ENCODE measurements around the gene CXCL11. TPM values are rescaled to one million over a fixed set of nuclear protein-coding genes. Genes with fewer than 3 reads are reported as not detected.
"Not testable (repeated sequence)": the region's sequence is repeated elsewhere in the genome, so short reads cannot be mapped to it uniquely, and the experiment has no call there.

CXCL11 gene
- total RNA-seq, 2 experiments from 2014 or later, result 0.30 to 0.60 TPM

- Mint-ChIP-seq H3K4me3 (no peak overlapping the region), H3K27me3 (peaks cover 27% of the 10 kb centered on the region), H3K4me1 (peaks cover 43% of the 10 kb centered on the region), H3K27ac (no peak overlapping the region), H3K9me3 (no peaks in the 10 kb centered on the region), H3K36me3 (no peaks in the 10 kb centered on the region)
- no peak for DNase-seq
These were observed 19.6 kb upstream of the CXCL11 start for GRCh38 chr4:76055421-76055820.

DNA sequence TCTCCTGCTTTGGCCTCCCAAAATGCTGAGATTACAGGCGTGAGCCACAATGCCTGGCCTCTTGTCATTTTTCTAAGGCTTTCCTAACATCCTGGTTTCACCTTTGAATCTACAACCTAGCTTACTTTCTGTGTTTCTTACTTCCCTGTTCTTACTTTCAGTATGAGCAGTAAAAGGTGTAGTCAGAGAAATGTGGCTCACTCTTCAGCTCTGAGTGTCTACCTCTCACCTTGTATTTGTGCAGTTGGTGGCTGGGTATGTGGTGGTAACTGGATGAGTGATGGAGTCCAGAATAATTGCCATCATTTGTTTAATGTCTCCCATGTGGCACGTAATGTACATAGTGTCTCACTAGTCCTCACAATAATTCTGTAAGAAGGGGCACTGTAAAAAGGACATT is 19.1 kb upstream of the CXCL11 start:
- DNase-seq, result peak; percentile 17
- Mint-ChIP-seq H3K4me3 (no peak overlapping the region), H3K4me1 (peaks cover 39% of the 10 kb centered on the region), H3K9me3 (no peaks in the 10 kb centered on the region), H3K27me3 (peaks cover 27% of the 10 kb centered on the region), H3K27ac (no peak overlapping the region), H3K36me3 (no peaks in the 10 kb centered on the region)

DNA sequence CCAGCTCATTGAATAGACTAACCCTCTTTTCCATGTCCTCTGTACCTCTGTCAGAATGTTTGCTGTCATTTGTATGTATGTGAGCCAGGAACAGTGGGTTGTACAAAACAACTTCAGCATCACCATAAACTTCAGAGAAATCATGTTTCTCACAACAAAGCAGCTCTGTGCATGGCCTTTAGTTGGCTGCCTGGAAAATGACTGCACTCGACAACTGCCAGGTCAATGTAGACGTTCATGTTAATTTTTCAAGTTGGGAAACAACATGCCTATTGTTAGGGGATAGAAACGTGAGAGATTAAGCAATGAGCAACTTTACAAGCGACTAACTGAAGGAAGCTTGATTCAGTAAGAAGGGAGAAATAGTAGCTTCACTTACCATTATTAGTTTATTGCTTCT is 17.9 kb upstream of the CXCL11 start:
- H3K9me3 Mint-ChIP-seq, result no peaks in the 10 kb centered on the region
- no peak for DNase-seq
- peaks cover 27% of the 10 kb centered on the region for H3K27me3 Mint-ChIP-seq
- H3K4me1 Mint-ChIP-seq, result peaks cover 28% of the 10 kb centered on the region
- H3K27ac Mint-ChIP-seq, result no peak overlapping the region
- no peak overlapping the region for H3K4me3 Mint-ChIP-seq
- H3K36me3 Mint-ChIP-seq, result no peaks in the 10 kb centered on the region

DNA sequence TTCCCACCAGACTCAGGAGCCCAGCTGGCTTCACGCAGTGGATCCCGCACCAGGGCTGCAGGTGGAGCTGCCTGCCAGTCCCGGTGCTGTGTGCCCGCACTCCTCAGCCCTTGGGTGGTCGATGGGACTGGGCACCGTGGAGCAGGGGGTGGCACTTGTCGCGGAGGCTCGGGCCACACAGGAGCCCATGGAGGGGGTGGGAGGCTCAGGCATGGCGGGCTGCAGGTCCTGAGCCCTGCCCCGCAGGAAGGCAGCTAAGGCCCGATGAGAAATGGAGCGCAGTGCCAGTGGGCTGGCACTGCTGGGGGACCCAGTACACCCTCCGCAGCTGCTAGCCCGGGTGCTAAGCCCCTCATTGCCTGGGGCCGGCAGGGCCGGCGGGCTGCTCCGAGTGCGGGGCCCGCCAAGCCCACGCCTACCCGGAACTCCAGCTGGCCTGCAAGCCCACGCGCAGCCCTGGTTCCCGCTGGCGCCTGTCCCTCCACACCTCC is 14.7 kb upstream of the CXCL11 start:
- not testable (repeated sequence) for H3K4me3 Mint-ChIP-seq, H3K36me3 Mint-ChIP-seq, H3K27ac Mint-ChIP-seq, H3K4me1 Mint-ChIP-seq, DNase-seq, H3K9me3 Mint-ChIP-seq
- H3K27me3 Mint-ChIP-seq, result peaks cover 15% of the 10 kb centered on the region

DNA sequence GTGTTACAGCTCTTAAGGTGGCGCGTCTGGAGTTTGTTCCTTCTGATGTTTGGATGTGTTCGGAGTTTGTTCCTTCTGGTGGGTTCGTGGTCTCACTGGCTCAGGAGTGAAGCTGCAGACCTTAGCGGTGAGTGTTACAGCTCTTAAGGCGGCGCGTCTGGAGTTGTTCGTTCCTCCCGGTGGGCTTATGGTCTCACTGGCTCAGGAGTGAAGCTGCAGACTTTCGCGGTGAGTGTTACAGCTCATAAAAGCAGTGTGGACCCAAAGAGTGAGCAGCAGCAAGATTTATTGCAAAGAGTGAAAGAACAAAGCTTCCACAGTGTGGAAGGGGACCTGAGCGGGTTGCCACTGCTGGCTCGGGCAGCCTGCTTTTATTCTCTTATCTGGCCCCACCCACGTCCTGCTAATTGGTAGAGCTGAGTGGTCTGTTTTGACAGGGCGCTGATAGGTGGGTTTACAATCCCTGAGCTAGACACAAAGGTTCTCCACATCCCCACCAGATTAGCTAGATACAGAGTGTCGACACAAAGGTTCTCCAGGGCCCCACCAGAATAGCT is 14.1 kb upstream of the CXCL11 start:
- H3K36me3 Mint-ChIP-seq, H3K4me1 Mint-ChIP-seq, H3K4me3 Mint-ChIP-seq, H3K27me3 Mint-ChIP-seq, DNase-seq, H3K27ac Mint-ChIP-seq, H3K9me3 Mint-ChIP-seq: not testable (repeated sequence)

DNA sequence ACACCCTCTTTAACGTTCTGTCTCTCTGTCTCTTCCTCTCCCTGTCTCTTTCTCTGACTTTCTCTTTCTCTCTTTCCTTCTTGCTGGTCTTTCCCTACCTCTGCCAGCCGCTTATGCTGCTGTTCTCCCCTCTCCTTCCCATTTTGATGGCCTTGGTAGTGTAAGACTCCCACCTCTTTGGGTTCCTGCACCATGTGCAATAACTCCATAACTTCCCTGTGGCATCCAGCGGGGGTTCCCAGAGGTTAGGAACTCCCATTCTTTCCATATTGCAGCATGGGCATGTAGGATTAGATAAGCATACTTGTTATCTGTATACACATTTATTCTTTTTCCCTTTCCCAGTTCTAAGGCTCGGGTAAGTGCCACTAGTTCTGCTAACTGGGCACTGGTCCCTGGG is 8.8 kb upstream of the CXCL11 start:
- H3K9me3 Mint-ChIP-seq, H3K27ac Mint-ChIP-seq, H3K4me3 Mint-ChIP-seq, H3K36me3 Mint-ChIP-seq, DNase-seq: not testable (repeated sequence)
- peaks cover 19% of the 10 kb centered on the region for H3K4me1 Mint-ChIP-seq
- peaks cover 13% of the 10 kb centered on the region for H3K27me3 Mint-ChIP-seq

DNA sequence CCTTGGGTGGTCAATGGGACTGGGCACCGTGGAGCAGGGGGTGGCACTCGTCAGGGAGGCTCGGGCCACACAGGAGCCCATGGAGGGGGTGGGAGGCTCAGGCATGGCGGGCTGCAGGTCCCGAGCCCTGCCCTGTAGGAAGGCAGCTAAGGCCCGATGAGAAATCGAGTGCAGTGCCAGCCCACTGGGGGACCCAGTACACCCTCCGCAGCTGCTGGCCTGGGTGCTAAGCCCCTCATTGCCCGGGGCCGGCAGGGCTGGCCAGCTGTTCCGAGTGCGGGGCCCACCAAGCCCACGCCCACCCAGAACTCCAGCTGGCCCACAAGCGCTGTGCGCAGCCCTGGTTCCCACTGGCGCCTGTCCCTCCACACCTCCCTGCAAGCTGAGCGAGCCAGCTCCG is 7.4 kb upstream of the CXCL11 start:
- DNase-seq, H3K36me3 Mint-ChIP-seq, H3K4me3 Mint-ChIP-seq, H3K27ac Mint-ChIP-seq, H3K9me3 Mint-ChIP-seq: not testable (repeated sequence)
- peaks cover 13% of the 10 kb centered on the region for H3K27me3 Mint-ChIP-seq
- peaks cover 19% of the 10 kb centered on the region for H3K4me1 Mint-ChIP-seq

- H3K4me3 Mint-ChIP-seq, H3K9me3 Mint-ChIP-seq, H3K27me3 Mint-ChIP-seq, H3K36me3 Mint-ChIP-seq, DNase-seq: not testable (repeated sequence)
- Mint-ChIP-seq H3K4me1 (peaks cover 19% of the 10 kb centered on the region), H3K27ac (peak overlapping the region; percentile 85)
These were observed 6.5 kb upstream of the CXCL11 start for GRCh38 chr4:76042241-76042998.

DNA sequence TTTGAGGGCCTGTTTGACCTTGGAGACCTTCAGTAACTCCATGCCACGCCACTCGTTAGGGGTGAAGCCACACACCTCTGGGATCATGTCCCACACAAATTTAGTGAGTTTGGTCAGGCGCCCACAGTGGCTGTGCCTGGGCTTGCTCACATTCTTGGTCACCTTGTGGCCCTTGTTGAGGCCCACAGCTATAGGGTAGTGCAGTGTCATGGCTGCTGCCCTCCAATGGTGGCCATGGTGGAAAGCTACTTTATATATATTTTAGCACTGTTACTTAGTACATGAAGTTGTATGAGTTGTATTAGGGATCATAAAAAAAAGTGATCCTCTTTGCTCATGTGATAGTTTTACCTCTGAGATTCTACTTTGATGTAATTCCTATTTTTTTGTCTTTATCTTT is 985 bp upstream of the CXCL11 start:
- no peaks in the 10 kb centered on the region for H3K9me3 Mint-ChIP-seq
- H3K4me3 Mint-ChIP-seq, result no peak overlapping the region
- H3K27ac Mint-ChIP-seq, result no peak overlapping the region
- peaks cover 12% of the 10 kb centered on the region for H3K27me3 Mint-ChIP-seq
- no peak for DNase-seq
- H3K4me1 Mint-ChIP-seq, result peaks cover 23% of the 10 kb centered on the region
- H3K36me3 Mint-ChIP-seq, result no peaks in the 10 kb centered on the region

DNA sequence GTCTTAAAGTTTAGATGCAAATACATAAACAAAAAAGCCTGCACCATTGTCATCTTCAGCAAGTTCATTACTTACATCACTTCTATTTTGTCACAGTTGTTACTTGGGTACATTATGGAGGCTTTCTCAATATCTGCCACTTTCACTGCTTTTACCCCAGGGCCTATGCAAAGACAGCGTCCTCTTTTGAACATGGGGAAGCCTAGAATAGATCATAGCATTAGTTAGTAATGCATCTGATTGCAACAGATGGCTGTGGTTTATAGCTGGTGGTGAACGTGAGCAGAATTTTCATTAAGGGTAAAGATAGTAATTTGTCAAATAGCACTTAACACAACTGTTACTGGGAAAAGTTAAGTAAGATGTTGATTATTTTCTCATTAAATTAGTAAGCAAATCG is 729 bp downstream of the CXCL11 start:
- DNase-seq, result no peak
- no peaks in the 10 kb centered on the region for H3K9me3 Mint-ChIP-seq
- no peaks in the 10 kb centered on the region for H3K36me3 Mint-ChIP-seq
- no peak overlapping the region for H3K27ac Mint-ChIP-seq
- peaks cover 14% of the 10 kb centered on the region for H3K4me1 Mint-ChIP-seq
- H3K27me3 Mint-ChIP-seq, result peaks cover 4% of the 10 kb centered on the region
- H3K4me3 Mint-ChIP-seq, result no peak overlapping the region

- Mint-ChIP-seq H3K4me1 (peaks cover 25% of the 10 kb centered on the region), H3K9me3 (no peaks in the 10 kb centered on the region), H3K27me3 (peaks cover 8% of the 10 kb centered on the region), H3K27ac (no peak overlapping the region), H3K36me3 (no peaks in the 10 kb centered on the region), H3K4me3 (no peak overlapping the region)
- DNase-seq, result no peak
These were observed 6.6 kb downstream of the CXCL11 start for GRCh38 chr4:76029300-76029699.

- H3K27me3 Mint-ChIP-seq, result peaks cover 6% of the 10 kb centered on the region
- no peaks in the 10 kb centered on the region for H3K9me3 Mint-ChIP-seq
- H3K4me1 Mint-ChIP-seq, result peaks cover 29% of the 10 kb centered on the region
- no peak for DNase-seq
- H3K4me3 Mint-ChIP-seq, result peak overlapping the region; percentile 53
- H3K36me3 Mint-ChIP-seq, result no peaks in the 10 kb centered on the region
- peak overlapping the region; percentile 79 for H3K27ac Mint-ChIP-seq
These were observed 7.5 kb downstream of the CXCL11 start for GRCh38 chr4:76028350-76028765.

- Mint-ChIP-seq H3K27me3 (peaks cover 12% of the 10 kb centered on the region), H3K27ac (peak overlapping the region; percentile 25), H3K9me3 (no peaks in the 10 kb centered on the region), H3K4me1 (peaks cover 34% of the 10 kb centered on the region), H3K36me3 (no peaks in the 10 kb centered on the region), H3K4me3 (no peak overlapping the region)
- no peak for DNase-seq
These were observed 11.8 kb downstream of the CXCL11 start for GRCh38 chr4:76024065-76024464.

DNA sequence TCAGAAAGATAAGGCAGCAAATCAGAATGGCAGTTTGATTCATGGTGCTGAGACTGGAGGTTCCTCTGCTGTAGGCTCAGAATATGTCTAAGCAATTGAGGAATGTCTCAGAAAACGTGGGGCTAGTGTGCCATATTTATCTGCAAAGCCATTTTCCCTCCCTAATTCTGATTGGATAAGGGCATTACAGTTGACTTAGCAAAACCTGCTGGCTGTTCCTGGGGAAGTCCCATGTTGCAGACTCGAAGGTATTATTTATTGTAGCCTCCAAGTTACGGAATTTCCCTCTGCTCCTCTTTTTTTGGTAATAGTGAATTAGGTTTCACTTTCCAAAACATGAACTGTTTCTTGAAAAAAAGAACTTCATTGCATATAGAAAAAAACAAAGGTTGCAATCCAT is 12.5 kb downstream of the CXCL11 start, which contains the start of gene CXCL10:
Gene CXCL10, minus strand, starts transcription at position 109 of the 400 bp plus-strand sequence. Its CDS starts 66 bp downstream, at position 43.
- Mint-ChIP-seq H3K27ac (peak within 1 kb of the TSS; percentile 25), H3K27me3 (peaks cover 15% of the 10 kb centered on the region), H3K4me3 (no peak within 1 kb of the TSS), H3K9me3 (no peaks in the 10 kb centered on the region), H3K36me3 (no peaks in the 10 kb centered on the region), H3K4me1 (peaks cover 29% of the 10 kb centered on the region)
- no peak for DNase-seq

GRCh38 chr4:76022677-76023076 is 13.2 kb downstream of the CXCL11 start:
- DNase-seq, result no peak
- H3K4me1 Mint-ChIP-seq, result peaks cover 22% of the 10 kb centered on the region
- H3K27ac Mint-ChIP-seq, result no peak overlapping the region
- peaks cover 15% of the 10 kb centered on the region for H3K27me3 Mint-ChIP-seq
- no peak overlapping the region for H3K4me3 Mint-ChIP-seq
- no peaks in the 10 kb centered on the region for H3K9me3 Mint-ChIP-seq
- H3K36me3 Mint-ChIP-seq, result no peaks in the 10 kb centered on the region

- Mint-ChIP-seq H3K36me3 (no peaks in the 10 kb centered on the region), H3K27me3 (peaks cover 15% of the 10 kb centered on the region), H3K27ac (no peak overlapping the region), H3K4me3 (no peak overlapping the region), H3K9me3 (no peaks in the 10 kb centered on the region), H3K4me1 (peaks cover 18% of the 10 kb centered on the region)
- DNase-seq, result no peak
These were observed 13.8 kb downstream of the CXCL11 start for GRCh38 chr4:76022031-76022430.
